H1 (cell line): ENCODE results near the gene HDX. TPM values are rescaled to one million over a fixed set of nuclear protein-coding genes. Genes with fewer than 3 reads are reported as not detected.

Experiments used
- CHD7 ChIP-seq: fragments of 300-600 bp; sonication (generic); IDR thresholded peaks from 2 replicates; pipeline ENCODE4 v1.7.1; 2012; ENCODE audit warnings: low read length, moderate library complexity, mild to moderate bottlenecking, inconsistent platforms; ENCODE audit not compliant: insufficient replicate concordance
- polyA plus RNA-seq, 7 experiments: library from polyadenylated mRNA; depleted of rRNA in 3 of 7; stranded (reverse) in 5 of 7; unstranded in 2 of 7; fragments of >200 nt in 5 of 7; fragments of 200-250 nt in 2 of 7; gene quantifications; 1 replicate in 5 of 7; 2 replicates in 1 of 7; 4 replicates in 1 of 7; pipeline versions ENCODE4 v1.2.1 to v1.2.3, GENCODE V29; 2011 to 2013; ENCODE audit warnings: missing spikeins in 2 of 7, mixed read lengths in 2 of 7
- total RNA-seq: library from RNA; stranded (reverse); fragmentation: NEBNext Ultra II Directional; extraction: Animal tissue kit (Norgen Biotek cat#: 25700); gene quantifications from 2 replicates; pipeline ENCODE4 v1.2.1, GENCODE V29; 2021

HDX gene
- total and polyA plus RNA-seq, 2 of the 8 experiments (the other 6 are each of a cell fraction or from before 2014, with no cell fraction given): 0.54 to 10.2 TPM

- TF ChIP-seq CHD7: no peak
Measured at GRCh38 chrX:84469226-84469625, 33.0 kb downstream of the HDX start (continued).
